Measurements from ENCODE around the gene GGTA1.

The GGTA1 gene

DNA sequence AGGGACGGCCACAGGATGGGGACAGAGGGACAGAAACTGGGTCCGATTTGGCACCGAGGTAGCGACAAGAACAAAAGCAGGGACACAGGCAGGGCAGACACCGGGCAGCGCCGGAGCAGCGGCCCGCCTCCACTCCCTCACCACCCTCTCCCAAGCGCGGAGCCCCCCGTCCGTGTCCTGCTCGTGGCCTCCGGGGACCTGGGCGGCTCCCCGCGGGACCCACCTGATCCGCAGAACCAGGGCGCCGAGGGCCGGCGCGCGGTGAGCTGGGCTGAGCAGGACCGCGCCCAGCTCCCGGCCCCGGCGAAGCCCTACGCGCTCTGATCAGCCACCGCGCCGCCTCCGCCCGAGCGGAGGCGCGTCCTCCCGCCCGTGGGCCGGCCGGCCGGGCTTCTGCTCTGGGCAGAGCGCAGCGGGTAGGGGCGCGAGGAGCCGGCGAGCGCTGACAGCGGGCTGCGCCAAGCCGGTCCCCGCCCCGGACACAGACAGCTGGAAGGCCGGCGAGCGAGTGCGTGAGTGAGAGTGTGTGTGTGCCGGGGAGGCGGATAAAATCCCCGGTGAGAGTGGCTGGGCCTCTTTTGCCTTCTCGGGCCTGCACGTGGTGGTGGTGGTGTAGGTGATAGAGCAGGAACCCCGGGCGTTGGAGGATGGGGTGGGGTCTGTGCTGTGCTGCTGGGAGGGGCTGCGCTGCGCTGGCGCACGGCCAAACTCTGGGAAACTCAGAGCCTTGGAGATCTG, at the start of gene GGTA1:
GGTA1 (minus strand) TSS at position 418 of the 738 bp plus-strand sequence. CDS start 31,922 bp downstream, outside the sequence.
- TF ChIP-seq GATA3 (IDR thresholded peaks at IDR 0.05; ENCODE audit: low read depth, low read length) (no peak), GATA2 (IDR thresholded peaks at IDR 0.05; ENCODE audit: low read depth, low read length) (no peak)

DNA sequence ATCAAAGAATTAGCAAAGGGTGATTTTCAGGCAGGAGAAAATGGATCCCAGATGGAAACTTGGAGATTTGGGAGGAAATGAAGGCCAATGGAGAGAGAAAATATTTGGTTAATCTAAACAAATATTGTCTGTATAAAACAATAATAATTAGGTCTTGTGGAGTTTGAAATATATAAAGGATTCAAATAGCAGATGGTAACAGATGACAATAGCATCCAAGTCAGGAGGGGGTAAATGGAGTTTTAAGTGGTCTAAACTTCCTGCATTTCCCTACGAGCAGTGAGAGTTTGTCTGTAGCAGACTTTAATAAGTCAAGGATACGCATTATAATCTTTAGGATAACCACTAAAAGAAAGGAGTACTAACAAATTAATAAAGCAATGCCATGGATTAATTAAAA, 49.0 kb upstream of the GGTA1 start:
- TF ChIP-seq GATA3 (IDR thresholded peaks at IDR 0.05; ENCODE audit: low read depth, low read length) (no peak), GATA2 (IDR thresholded peaks at IDR 0.05; ENCODE audit: low read depth, low read length) (no peak)

DNA sequence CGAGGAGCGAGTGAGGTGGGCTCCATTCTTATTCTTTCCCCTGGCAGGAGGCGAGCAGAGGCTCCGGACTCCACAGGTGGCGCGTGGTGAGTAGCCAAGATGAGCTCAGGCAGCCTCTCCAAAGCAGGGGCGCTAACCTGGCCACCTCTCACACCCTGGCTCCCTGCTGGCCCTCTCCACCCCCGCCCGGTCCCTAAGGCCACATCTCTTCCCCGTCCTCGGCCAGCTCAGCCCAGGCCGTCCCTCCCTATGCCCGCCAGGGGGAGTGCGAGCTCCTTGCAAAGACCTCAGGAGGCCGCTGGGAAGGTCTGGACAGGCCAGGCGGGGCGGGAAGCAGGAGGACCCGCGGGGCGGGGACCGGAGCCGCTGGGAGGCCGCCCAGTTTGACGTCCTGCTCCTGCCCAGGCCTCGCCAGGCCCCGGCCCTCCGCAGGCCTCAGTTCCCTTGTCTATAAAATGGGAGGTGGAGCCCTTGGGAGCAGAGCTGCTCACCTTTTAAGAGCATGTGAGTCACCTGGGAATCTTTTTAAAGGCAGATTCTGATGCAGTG, 46.3 kb upstream of the GGTA1 start:
- TF ChIP-seq GATA2 (IDR thresholded peaks at IDR 0.05; ENCODE audit: low read depth, low read length) (no peak), GATA3 (IDR thresholded peaks at IDR 0.05; ENCODE audit: low read depth, low read length) (no peak)

DNA sequence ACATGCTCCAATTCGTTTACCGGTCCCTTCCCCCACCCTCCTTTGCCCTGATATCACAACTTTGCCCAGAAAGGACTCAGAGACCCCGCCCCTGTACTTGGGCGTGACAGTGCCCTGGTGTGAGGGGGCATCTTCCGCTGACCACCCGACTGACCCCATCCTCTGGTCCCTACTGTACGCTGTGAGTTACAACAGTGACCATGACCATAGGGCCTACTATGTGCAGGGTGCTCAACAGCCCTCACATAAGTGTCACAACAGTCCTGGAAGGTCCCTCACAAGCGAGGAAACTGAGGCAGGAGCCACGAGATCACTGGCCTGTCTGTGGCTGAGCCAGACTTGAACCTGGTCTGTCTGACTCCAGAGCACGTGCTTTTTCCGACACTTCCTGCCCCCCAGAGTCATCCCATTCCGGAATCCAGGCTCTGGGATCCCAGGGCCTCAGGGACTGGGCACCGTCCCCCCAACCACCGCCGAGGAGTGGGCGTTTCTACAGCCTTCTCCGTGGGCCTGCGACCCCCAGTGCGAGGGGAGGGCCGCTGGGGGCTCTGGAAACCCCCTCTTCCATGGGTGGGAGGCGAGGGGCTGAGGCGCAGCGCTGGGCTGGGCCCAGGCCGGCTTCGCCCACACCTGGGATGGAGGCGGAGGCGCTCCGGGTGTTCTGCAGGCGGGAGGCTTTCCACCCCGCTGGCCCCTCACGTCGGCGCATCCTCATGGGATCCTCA, 45.7 kb upstream of the GGTA1 start:
- TF ChIP-seq GATA3 (IDR thresholded peaks at IDR 0.05; ENCODE audit: low read depth, low read length) = no peak
- no peak for TF ChIP-seq GATA2 (IDR thresholded peaks at IDR 0.05; ENCODE audit: low read depth, low read length)

DNA sequence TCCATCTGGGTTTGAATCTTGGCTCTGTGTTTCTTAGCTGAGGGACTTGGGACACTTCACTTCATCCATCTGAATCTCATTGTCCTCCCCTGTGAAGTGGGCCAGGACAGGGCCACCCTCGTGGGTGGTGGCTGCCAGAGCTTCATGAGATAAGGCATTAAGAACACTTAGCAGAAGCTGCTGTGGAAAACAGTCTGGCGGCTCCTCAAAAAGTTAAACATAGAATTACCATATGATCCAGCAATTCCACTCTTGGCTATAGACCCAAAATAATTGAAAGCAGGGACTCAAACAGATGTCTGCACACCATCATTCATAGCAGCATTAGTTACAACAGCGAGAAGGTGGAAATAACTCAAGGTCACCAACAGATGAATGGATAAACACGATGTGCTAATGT, 42.4 kb upstream of the GGTA1 start:
- no peak for TF ChIP-seq GATA3 (IDR thresholded peaks at IDR 0.05; ENCODE audit: low read depth, low read length)
- TF ChIP-seq GATA2 (IDR thresholded peaks at IDR 0.05; ENCODE audit: low read depth, low read length) = no peak

DNA sequence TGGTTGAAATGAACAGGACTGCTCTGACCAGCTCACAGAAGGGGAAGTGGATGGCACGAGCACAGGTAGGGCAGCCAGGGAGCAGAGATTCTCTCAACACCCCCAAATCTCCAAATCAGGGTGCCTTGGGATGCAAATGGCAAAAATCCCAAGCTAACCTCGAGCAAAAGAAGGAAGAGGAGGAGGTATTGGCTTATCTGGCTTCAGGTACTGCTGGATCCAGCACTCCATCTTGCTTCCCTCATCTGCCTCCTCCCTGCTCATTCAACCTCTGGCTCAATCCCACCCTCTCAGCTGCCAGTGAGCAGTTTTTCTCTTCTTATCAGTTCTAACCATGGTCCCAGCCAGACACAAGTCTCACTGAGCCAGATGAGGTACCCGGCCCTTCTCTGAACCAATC, 41.6 kb upstream of the GGTA1 start:
- no peak for TF ChIP-seq GATA3 (IDR thresholded peaks at IDR 0.05; ENCODE audit: low read depth, low read length)
- no peak for TF ChIP-seq GATA2 (IDR thresholded peaks at IDR 0.05; ENCODE audit: low read depth, low read length)

DNA sequence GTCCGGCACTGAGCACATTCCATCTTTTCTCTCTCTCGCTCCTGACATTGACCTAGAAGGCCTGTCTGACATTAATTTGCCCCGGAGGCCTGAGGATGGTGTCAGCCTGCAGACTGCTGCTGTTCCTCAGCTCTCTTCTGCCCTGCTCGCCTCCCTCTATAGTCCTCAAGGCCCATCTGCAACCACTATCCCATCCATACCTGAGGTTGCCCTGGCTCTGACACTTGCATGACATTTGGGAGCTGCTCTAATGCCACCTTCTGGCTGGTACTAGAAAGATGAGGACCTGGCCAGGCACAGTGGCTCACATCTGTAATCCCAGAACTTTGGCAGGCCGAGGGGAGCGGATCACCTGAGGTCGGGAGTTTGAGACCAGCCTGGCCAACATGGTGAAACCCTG, 38.6 kb upstream of the GGTA1 start:
- TF ChIP-seq GATA3 (IDR thresholded peaks at IDR 0.05; ENCODE audit: low read depth, low read length) (no peak), GATA2 (IDR thresholded peaks at IDR 0.05; ENCODE audit: low read depth, low read length) (no peak)

DNA sequence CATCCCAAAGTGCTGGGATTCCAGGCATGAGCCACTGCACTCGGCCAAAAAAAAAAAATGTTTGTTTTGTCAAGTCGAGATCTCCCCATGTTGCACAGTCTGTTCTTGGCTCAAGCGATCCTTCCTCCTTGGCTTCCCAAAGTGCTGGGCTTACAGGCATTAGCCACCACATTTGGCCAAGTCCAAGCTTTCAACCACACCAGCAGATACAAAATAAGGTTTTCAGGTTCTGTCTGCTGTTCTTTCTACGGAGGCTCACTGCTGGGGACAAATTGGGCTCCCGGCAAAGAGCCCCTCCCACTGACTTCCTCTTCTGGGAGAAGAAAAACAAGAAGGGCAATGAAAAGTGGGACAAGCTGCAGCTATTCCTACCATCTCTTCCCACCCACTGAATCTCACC, 37.6 kb upstream of the GGTA1 start:
- no peak for TF ChIP-seq GATA2 (IDR thresholded peaks at IDR 0.05; ENCODE audit: low read depth, low read length)
- TF ChIP-seq GATA3 (IDR thresholded peaks at IDR 0.05; ENCODE audit: low read depth, low read length) = no peak

DNA sequence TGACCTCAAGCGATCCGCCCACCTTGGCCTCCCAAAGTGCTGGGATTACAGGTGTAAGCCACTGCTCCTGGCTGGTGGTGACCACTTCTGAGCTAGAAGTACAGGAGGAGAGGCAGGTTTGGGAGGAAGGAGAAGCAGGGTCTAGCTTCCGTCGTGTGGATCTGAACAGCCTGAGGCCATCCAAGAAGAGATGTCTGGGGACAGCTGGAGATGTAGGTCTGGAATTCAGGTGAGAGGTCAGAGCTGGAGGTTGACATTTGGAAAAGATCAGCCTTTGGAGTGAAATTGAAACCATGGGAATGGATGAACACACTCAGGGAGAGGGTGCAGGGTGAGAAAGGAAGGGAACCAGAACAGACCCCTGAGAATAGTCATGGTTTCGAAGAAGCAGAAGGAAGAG, 33.2 kb upstream of the GGTA1 start:
- TF ChIP-seq GATA2 (IDR thresholded peaks at IDR 0.05; ENCODE audit: low read depth, low read length) (no peak), GATA3 (IDR thresholded peaks at IDR 0.05; ENCODE audit: low read depth, low read length) (no peak)

DNA sequence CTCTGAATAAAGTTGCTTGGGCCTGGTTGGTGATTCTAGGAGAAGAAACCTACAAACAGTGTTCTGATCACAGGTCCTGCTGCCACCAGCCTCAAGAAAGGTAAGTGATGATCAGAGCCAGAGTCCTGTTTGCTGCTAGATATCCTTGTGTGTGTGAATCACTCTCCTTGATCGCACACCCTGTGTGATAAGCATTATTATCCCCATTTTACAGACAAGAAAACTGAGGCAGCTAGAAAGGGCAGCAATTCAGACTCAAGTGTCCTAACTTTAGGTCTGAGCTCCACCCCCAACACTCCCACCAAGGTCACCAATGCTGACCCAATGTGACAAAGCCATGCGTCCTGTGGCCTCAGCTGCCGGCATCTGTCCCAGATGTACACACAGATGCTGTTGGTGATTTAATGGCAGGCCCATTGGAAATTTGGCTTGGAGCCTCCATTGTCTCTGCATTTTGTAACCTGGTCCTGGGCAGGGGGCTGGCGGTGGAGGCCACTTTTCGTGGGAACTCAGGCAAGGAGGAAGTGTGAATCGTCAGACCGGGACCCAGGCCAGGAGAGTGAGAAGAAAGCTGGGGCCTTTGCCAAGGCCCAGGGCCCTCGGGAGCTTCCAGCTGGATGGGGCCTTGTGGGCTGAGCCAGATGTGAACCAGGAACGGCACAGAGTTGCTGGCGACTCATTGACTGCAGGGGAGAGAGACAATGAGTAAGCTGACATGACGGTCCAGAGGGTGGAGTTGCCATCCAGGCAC, 29.8 kb upstream of the GGTA1 start:
- TF ChIP-seq GATA2 (IDR thresholded peaks at IDR 0.05; ENCODE audit: low read depth, low read length) = no peak; the same call in 1 of the 2 replicates
- no peak for TF ChIP-seq GATA3 (IDR thresholded peaks at IDR 0.05; ENCODE audit: low read depth, low read length)

DNA sequence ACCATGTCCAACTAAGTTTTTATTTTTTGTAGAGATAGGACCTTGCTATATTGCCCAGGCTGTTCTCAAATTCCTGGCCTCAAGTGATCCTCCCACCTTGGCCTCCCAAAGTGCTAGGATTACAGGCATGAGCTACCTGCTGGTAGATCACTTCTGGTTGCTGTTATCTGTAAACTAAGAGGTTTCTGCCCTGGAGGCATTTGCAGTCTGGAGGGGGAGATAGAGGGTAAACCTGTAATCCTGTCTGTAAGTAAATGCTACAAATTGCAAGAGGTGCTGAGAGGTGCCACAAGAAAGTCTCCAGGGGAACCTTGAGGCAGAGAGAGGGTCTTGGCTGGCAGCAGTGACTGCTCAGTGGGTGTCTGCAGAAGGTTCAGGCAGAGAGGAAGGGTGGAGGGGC, 29.0 kb upstream of the GGTA1 start:
- no peak for TF ChIP-seq GATA3 (IDR thresholded peaks at IDR 0.05; ENCODE audit: low read depth, low read length)
- no peak for TF ChIP-seq GATA2 (IDR thresholded peaks at IDR 0.05; ENCODE audit: low read depth, low read length)

DNA sequence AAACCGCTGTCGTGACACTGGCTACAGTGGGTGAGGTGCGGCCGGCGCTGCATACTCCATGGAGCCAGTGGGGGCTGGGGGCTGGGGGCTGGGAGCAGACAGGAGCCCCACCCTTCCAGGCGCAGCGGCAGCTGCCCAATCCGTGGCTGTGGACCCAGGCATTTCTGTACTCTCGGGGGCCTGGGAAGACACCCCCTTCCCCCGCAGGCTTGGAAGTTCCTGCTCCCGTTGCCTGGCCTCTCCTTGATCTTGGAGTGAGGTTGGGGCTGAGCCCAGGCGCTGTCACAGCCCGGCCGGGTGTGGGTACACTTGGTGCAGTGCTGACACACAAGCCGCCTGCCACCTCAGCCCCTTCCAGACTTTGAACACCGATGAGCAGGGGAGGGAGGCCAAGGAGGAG, 27.7 kb upstream of the GGTA1 start:
- no peak for TF ChIP-seq GATA3 (IDR thresholded peaks at IDR 0.05; ENCODE audit: low read depth, low read length)
- no peak for TF ChIP-seq GATA2 (IDR thresholded peaks at IDR 0.05; ENCODE audit: low read depth, low read length)

DNA sequence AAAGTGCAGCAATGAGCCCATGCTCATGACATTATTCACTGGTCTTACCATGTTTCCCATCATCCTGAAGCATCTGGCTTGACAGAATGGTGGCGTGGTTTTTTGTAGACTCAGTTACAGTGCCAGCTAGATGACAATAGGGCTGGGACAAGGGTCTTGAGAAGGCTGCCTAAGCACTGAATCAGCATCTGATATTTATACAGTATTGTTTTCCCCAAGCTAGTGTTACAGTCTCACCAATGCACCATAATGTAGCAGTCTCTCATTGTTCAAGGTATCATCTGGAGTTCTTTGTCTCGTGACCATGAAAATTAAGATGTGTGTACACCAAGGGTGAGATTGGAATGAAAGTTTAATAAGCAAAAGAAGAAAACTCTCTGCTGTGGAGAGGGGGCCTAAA, 19.0 kb upstream of the GGTA1 start:
- TF ChIP-seq GATA2 (IDR thresholded peaks at IDR 0.05; ENCODE audit: low read depth, low read length) = no peak
